ENCODE results near the gene WASHC2C.
A peak's percentile ranks its signal among the peaks of the same experiment; 100 is the strongest.
"Not testable (repeated sequence)": the region's sequence is repeated elsewhere in the genome, so short reads cannot be mapped to it uniquely, and the experiment has no call there.

The WASHC2C gene

DNA sequence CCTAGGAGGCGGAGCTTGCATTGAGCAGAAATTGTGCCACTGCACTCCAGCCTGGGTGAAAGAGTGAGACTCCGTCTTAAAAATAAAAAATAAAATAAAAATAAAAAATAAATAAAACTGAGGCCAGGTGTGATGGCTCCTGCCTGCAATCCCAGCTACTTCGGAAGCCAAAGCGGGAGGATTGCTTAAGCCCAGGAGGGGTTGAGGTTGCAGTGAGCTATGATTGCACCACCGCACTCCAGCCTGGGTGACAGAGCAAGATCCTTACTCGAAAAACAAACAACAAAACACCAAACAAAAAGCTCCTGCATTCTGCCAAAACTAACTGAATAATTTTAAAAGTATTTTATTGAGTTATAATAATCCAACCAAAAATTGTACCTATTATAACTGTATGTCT is 84.0 kb downstream of the WASHC2C start:
- H3K4me3 ChIP-seq (replicated peaks in 1 of 2; ENCODE audit: low read depth in 2 of 2, low read length in 2 of 2) = no peak overlapping the region
- TF ChIP-seq, protein P1, sequence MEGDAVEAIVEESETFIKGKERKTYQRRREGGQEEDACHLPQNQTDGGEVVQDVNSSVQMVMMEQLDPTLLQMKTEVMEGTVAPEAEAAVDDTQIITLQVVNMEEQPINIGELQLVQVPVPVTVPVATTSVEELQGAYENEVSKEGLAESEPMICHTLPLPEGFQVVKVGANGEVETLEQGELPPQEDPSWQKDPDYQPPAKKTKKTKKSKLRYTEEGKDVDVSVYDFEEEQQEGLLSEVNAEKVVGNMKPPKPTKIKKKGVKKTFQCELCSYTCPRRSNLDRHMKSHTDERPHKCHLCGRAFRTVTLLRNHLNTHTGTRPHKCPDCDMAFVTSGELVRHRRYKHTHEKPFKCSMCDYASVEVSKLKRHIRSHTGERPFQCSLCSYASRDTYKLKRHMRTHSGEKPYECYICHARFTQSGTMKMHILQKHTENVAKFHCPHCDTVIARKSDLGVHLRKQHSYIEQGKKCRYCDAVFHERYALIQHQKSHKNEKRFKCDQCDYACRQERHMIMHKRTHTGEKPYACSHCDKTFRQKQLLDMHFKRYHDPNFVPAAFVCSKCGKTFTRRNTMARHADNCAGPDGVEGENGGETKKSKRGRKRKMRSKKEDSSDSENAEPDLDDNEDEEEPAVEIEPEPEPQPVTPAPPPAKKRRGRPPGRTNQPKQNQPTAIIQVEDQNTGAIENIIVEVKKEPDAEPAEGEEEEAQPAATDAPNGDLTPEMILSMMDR (IDR thresholded peaks at IDR 0.05; ENCODE audit: low read depth, low read length) = no peak
- DNase-seq (ENCODE audit: low read depth in 2 of 2) = no peak

DNA sequence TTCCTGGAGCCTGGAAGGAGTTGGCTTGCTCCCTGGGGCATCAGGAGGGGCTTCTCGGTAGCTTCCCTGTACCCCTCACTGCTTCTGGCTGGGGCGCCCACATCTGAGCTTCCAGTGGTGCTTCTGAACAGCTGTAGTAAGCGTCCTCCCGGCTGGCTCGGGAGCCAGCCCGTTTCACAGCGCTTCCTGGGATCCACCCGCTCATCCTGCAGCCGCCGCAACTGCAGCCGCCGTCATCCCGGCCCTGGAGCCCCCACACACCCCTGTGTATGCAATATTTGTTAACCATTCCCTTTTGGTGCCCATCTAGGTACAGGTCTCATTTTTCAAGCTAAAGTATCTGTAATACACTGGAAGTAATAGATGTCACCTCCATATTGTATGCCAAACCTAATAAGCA is 85.9 kb downstream of the WASHC2C start:
- H3K4me3 ChIP-seq (replicated peaks in 1 of 2; ENCODE audit: low read depth in 2 of 2, low read length in 2 of 2); DNase-seq (ENCODE audit: low read depth in 2 of 2): not testable (repeated sequence)

DNA sequence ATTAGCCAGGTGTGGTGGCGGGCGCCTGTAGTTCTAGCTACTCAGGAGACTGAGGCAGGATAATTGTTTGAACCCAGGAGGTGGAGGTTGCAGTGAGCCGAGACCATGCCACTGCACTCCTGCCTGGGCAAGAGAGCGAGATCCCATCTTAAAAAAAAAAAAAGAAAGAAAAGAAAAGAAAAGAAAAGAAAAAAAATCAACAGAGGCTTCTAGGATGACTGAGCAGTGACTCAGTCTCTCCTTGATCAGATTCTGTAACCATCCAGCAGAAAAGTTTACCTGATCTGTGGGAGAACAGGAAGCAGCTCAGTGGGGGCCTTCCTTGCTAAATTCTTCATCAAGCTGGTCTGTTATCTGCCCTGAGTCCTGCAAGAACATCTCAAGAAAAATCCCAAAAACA is 87.1 kb downstream of the WASHC2C start:
- H3K4me3 ChIP-seq (replicated peaks in 1 of 2; ENCODE audit: low read depth in 2 of 2, low read length in 2 of 2) = not testable (repeated sequence)
- peak in 1 of 2 donors; percentile 15 for DNase-seq (ENCODE audit: low read depth in 2 of 2)

DNA sequence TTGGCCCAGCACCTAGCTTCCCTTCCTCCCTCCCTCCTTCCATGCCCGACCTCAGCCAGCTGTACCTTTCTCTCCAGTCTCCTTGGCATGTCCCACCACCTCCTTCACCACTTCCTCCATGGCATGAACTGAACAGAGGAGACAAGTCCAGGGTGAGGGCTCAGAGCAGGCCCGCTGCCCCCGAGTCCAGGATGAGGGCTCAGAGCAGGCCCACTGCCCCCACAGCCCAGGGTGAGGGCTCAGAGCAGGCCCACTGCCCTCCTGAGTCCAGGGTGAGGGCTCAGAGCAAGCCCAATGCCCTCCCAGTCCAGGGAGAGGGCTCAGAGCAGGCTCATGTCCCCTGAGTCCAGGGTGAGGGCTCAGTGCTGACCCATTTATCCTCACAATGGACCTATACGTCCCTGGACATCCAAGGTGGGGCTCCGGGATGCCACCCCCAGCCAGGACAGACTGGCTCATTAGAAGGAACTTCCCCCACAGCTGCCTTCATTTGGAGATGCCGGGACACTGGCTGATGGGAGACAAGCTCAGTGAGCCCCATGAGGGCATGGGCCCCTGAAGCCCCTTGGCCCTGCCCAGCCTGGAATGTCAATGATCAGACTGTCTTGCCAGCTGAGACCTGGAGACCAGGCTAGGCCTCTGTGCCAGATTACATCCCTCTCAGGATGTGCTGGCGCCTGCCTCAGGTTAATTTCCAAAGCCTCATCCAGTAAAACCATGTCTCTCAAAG is 90.2 kb downstream of the WASHC2C start:
- TF ChIP-seq, protein P1 (IDR thresholded peaks at IDR 0.05; ENCODE audit: low read depth, low read length) = no peak
- no peak overlapping the region for H3K4me3 ChIP-seq (replicated peaks in 1 of 2; ENCODE audit: low read depth in 2 of 2, low read length in 2 of 2)
- no peak for DNase-seq (ENCODE audit: low read depth in 2 of 2)

DNA sequence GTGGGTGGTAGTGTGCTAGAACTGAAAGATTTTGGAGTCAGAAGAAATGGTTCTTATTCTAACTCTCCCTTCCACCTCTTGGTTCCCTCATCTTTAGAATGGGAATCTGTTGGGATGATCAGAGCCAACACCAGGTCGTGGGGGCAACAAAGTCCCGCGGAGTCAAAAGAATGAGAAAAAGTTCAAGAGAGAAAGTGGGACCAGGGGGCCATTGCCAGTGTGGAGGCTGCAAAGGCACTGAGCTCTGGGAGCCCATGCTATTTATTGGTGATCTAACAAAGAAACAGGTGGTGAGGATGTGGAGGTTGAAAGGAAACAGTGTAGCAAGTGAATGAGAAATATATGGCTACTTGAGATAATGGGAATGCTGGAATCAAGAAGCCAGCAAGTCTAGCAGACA is 90.8 kb downstream of the WASHC2C start:
- TF ChIP-seq, protein P1 (IDR thresholded peaks at IDR 0.05; ENCODE audit: low read depth, low read length) = no peak
- no peak overlapping the region for H3K4me3 ChIP-seq (replicated peaks in 1 of 2; ENCODE audit: low read depth in 2 of 2, low read length in 2 of 2)
- DNase-seq (ENCODE audit: low read depth in 2 of 2) = no peak

DNA sequence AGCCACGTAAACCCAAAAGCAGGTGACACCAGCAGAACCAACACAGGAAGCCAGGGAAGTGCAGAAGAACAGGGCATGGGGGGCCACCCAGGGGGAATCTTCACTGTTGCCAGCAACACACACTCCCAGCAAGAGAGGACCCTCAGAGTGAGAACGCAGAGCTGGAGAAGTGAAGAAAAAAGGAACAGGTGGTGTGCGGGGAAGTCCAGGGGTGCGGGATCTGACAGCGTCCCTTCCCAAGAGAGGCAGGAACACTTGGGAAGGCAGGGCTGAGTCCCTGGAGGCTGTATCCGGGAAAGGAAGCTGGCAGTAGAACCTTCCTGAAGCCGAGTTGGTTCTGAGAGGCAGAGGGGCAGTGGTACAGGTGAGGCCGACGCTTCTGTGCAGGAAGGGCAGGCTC is 92.5 kb downstream of the WASHC2C start:
- TF ChIP-seq, protein P1 (IDR thresholded peaks at IDR 0.05; ENCODE audit: low read depth, low read length) = no peak
- H3K4me3 ChIP-seq (replicated peaks in 1 of 2; ENCODE audit: low read depth in 2 of 2, low read length in 2 of 2) = no peak overlapping the region
- no peak for DNase-seq (ENCODE audit: low read depth in 2 of 2)

DNA sequence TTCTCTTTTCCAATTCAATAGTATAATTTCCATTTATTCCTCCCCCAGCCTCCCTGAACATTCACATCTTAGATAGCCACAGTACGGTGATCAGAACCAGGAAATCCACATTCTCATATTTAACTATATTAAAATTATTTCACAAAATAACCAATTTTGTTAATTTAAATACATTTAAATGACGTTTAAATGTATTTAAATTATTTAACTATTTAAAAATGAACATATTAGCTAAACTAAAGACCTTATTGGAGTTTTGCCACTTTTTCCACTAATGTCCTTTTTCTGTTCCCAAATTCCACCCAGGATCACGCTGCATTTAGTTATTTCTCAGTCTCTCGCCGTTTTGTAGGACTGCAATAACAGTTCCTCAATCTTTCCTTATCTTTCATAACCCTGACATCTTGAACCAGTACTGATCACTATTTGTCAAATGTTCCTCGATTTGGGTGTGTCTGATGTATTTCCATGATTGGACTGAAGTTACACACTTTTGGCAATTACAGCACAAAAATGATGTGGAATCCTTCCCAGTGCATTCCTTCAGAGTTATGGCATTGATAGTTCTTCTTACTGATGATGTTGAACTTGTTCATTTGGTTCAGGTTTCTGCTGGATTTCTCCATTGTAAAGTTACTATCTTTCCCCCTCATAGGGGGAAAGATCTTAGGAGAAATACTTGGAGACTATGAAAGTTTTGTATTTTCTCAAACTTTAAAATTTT is 93.2 kb downstream of the WASHC2C start:
- H3K4me3 ChIP-seq (replicated peaks in 1 of 2; ENCODE audit: low read depth in 2 of 2, low read length in 2 of 2) = not testable (repeated sequence)
- DNase-seq (ENCODE audit: low read depth in 2 of 2) = peak in 1 of 2 donors; percentile 2

DNA sequence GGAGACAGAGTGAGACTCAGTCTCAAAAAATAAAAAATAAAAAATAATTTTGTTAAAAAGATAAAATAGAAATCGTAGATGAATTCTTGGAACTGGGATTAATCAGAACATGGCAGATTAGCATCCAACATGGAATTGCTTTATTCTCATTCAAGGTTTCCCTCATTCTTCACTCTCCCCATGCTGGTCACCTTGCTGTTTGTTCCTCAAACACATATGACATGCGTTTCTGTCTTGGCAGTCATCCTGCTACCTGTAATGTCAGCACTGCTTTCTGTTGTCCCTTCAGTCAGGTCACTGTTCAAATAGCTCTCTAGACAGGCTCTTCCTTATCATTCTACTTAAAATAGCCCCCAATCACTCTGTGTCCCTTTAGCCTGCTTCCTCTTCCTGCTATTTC is 95.9 kb downstream of the WASHC2C start:
- not testable (repeated sequence) for DNase-seq (ENCODE audit: low read depth in 2 of 2); H3K4me3 ChIP-seq (replicated peaks in 1 of 2; ENCODE audit: low read depth in 2 of 2, low read length in 2 of 2)

Data from cardiac fibroblast (primary cell).